Lower leg skin (tissue), 3 donors: Measurements from ENCODE around the gene ARHGAP22.

ENCODE experiments used
- POLR2A ChIP-seq, 2 donors: fragments of 450-650 bp; IDR thresholded peaks; one replicate each; pipeline ENCODE4 v1.6.1; 2016 to 2017; ENCODE audit warnings: antibody characterized with exemption in 2 of 2, mild to moderate bottlenecking in 1 of 2, moderate library complexity in 1 of 2
- TF ChIP-seq, protein P1 (sequence below), 3 donors: fragments of 450-650 bp; IDR thresholded peaks; one replicate each; pipeline ENCODE4 v1.5.1; 2016; ENCODE audit warnings: antibody characterized with exemption in 3 of 3, mild to moderate bottlenecking in 3 of 3, moderate library complexity in 2 of 3

DNA sequence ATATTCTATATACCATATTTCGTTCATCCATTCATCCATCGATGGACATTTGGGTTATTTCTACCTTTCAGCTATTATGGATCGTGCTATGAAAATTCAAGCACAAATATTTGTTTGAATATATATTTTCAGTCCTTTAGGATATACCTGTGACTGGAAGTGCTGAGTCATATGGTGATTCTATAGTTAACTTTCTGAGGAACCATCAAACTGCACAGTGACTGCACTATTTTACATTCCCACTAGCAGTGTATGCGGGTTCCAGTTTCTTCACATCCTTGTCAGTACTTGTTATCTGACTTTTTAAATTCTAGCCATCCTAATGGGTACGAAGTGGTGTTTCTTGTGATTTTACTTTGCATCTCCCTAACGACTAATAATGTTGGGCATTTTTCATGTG lies 194.4 kb downstream of the ARHGAP22 start:
- no peak for TF ChIP-seq POLR2A (IDR thresholded peaks at IDR 0.05)
- TF ChIP-seq, protein P1, sequence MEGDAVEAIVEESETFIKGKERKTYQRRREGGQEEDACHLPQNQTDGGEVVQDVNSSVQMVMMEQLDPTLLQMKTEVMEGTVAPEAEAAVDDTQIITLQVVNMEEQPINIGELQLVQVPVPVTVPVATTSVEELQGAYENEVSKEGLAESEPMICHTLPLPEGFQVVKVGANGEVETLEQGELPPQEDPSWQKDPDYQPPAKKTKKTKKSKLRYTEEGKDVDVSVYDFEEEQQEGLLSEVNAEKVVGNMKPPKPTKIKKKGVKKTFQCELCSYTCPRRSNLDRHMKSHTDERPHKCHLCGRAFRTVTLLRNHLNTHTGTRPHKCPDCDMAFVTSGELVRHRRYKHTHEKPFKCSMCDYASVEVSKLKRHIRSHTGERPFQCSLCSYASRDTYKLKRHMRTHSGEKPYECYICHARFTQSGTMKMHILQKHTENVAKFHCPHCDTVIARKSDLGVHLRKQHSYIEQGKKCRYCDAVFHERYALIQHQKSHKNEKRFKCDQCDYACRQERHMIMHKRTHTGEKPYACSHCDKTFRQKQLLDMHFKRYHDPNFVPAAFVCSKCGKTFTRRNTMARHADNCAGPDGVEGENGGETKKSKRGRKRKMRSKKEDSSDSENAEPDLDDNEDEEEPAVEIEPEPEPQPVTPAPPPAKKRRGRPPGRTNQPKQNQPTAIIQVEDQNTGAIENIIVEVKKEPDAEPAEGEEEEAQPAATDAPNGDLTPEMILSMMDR (IDR thresholded peaks at IDR 0.05): no peak
